ENCODE measurements around the gene ADRB1. TPM values are rescaled to one million over a fixed set of nuclear protein-coding genes. Genes with fewer than 3 reads are reported as not detected.

ADRB1 gene
- total and polyA plus RNA-seq, 3 donors from 2014 or later = 0.32 to 0.99 (median 0.55) TPM

- 76 to 79% methylated on average over 6 of the region's 6 CpGs for WGBS, 2 donors
- DNase-seq = no peak
- intact Hi-C loops (cut with DNase I; ENCODE audit: low total_unique reads) = no loop called here
Observed at GRCh38 chr10:114061148-114061547, 17.5 kb downstream of the ADRB1 start.

GRCh38 chr10:114061789-114062188 is 18.1 kb downstream of the ADRB1 start:
- no peak overlapping the region for H3K27ac ChIP-seq
- no peaks in the 10 kb centered on the region for H3K27me3 ChIP-seq
- H3K36me3 ChIP-seq (ENCODE audit: low read depth, missing control alignments) = no peaks in the 10 kb centered on the region
- intact Hi-C loops (cut with DNase I; ENCODE audit: low total_unique reads) = no loop called here
- DNase-seq = no peak
- H3K4me1 ChIP-seq = no peaks in the 10 kb centered on the region
- TF ChIP-seq CTCF (IDR thresholded peaks at IDR 0.05) (no peak), POLR2A (IDR thresholded peaks at IDR 0.05) (no peak)
- WGBS, 2 donors = 87 to 92% methylated on average over 9 of the region's 9 CpGs
- no peaks in the 10 kb centered on the region for H3K9me3 ChIP-seq
- H3K4me3 ChIP-seq = no peak overlapping the region

More at GRCh38 chr10:114061148-114061547, 17.5 kb downstream of the ADRB1 start:
- Histone ChIP-seq H3K4me1 (no peaks in the 10 kb centered on the region), H3K27ac (no peak overlapping the region), H3K27me3 (no peaks in the 10 kb centered on the region), H3K4me3 (no peak overlapping the region), H3K36me3 (ENCODE audit: low read depth, missing control alignments) (no peaks in the 10 kb centered on the region), H3K9me3 (no peaks in the 10 kb centered on the region)
- TF ChIP-seq POLR2A (IDR thresholded peaks at IDR 0.05) (no peak), CTCF (IDR thresholded peaks at IDR 0.05) (no peak)

- Histone ChIP-seq H3K4me3 (no peak overlapping the region), H3K27ac (no peak overlapping the region), H3K9me3 (no peaks in the 10 kb centered on the region), H3K4me1 (no peaks in the 10 kb centered on the region), H3K36me3 (ENCODE audit: low read depth, missing control alignments) (no peaks in the 10 kb centered on the region), H3K27me3 (no peaks in the 10 kb centered on the region)
- TF ChIP-seq CTCF (IDR thresholded peaks at IDR 0.05) = no peak
- no peak for TF ChIP-seq POLR2A (IDR thresholded peaks at IDR 0.05)
- intact Hi-C loops (cut with DNase I; ENCODE audit: low total_unique reads) = no loop called here
- WGBS, 2 donors = 60 to 76% methylated on average over 6 of the region's 6 CpGs
- no peak for DNase-seq
Observed at GRCh38 chr10:114064151-114065048, 20.7 kb downstream of the ADRB1 start.

GRCh38 chr10:114065049-114065435 is 21.4 kb downstream of the ADRB1 start:
- Histone ChIP-seq H3K4me1 (no peaks in the 10 kb centered on the region), H3K9me3 (no peaks in the 10 kb centered on the region), H3K4me3 (no peak overlapping the region), H3K27ac (no peak overlapping the region), H3K36me3 (ENCODE audit: low read depth, missing control alignments) (no peaks in the 10 kb centered on the region), H3K27me3 (no peaks in the 10 kb centered on the region)
- TF ChIP-seq CTCF (IDR thresholded peaks at IDR 0.05) (no peak), POLR2A (IDR thresholded peaks at IDR 0.05) (no peak)
- intact Hi-C loops (cut with DNase I; ENCODE audit: low total_unique reads) = no loop called here
- DNase-seq = no peak
- WGBS, 2 donors = 79 to 87% methylated on average over 3 of the region's 3 CpGs
